ENCODE data around the gene PEX11G.

Gene PEX11G

GRCh38 chr19:7447648-7448047 is 41.2 kb downstream of the PEX11G start:
- H3K4me1 ChIP-seq (ENCODE audit: low read depth, poor library complexity, severe bottlenecking): no peaks in the 10 kb centered on the region
- no peaks in the 10 kb centered on the region for H3K36me3 ChIP-seq (ENCODE audit: insufficient read depth)
- H3K4me3 ChIP-seq (IDR thresholded peaks at IDR 0.05; ENCODE audit: insufficient read depth, low read depth, low read length): no peak overlapping the region
- no peak overlapping the region for H3K9ac ChIP-seq
- no peaks in the 10 kb centered on the region for H3K79me2 ChIP-seq (ENCODE audit: insufficient read depth, low read depth)
- H4K20me1 ChIP-seq (ENCODE audit: insufficient read depth): no peaks in the 10 kb centered on the region
- TF ChIP-seq, protein P1, sequence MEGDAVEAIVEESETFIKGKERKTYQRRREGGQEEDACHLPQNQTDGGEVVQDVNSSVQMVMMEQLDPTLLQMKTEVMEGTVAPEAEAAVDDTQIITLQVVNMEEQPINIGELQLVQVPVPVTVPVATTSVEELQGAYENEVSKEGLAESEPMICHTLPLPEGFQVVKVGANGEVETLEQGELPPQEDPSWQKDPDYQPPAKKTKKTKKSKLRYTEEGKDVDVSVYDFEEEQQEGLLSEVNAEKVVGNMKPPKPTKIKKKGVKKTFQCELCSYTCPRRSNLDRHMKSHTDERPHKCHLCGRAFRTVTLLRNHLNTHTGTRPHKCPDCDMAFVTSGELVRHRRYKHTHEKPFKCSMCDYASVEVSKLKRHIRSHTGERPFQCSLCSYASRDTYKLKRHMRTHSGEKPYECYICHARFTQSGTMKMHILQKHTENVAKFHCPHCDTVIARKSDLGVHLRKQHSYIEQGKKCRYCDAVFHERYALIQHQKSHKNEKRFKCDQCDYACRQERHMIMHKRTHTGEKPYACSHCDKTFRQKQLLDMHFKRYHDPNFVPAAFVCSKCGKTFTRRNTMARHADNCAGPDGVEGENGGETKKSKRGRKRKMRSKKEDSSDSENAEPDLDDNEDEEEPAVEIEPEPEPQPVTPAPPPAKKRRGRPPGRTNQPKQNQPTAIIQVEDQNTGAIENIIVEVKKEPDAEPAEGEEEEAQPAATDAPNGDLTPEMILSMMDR (conservative IDR thresholded peaks at IDR 0.05; ENCODE audit: low read depth, low read length): no peak
- H3K27me3 ChIP-seq (ENCODE audit: insufficient read depth, low read depth): no peaks in the 10 kb centered on the region
- H3K4me2 ChIP-seq: no peak overlapping the region
- H3K27ac ChIP-seq: no peak overlapping the region
- no peak overlapping the region for H2AFZ ChIP-seq (ENCODE audit: low read depth)

GRCh38 chr19:7445104-7445503 is 43.7 kb downstream of the PEX11G start:
- no peaks in the 10 kb centered on the region for H4K20me1 ChIP-seq (ENCODE audit: insufficient read depth)

GRCh38 chr19:7444042-7444441 is 44.8 kb downstream of the PEX11G start:
- H4K20me1 ChIP-seq (ENCODE audit: insufficient read depth): no peaks in the 10 kb centered on the region

More at GRCh38 chr19:7445104-7445503, 43.7 kb downstream of the PEX11G start:
- Histone ChIP-seq H3K4me2 (no peak overlapping the region), H3K4me1 (ENCODE audit: low read depth, poor library complexity, severe bottlenecking) (no peaks in the 10 kb centered on the region), H3K79me2 (ENCODE audit: insufficient read depth, low read depth) (no peaks in the 10 kb centered on the region), H3K27ac (no peak overlapping the region), H3K27me3 (ENCODE audit: insufficient read depth, low read depth) (no peaks in the 10 kb centered on the region), H3K36me3 (ENCODE audit: insufficient read depth) (no peaks in the 10 kb centered on the region), H3K4me3 (IDR thresholded peaks at IDR 0.05; ENCODE audit: insufficient read depth, low read depth, low read length) (no peak overlapping the region), H2AFZ (ENCODE audit: low read depth) (no peak overlapping the region), H3K9ac (no peak overlapping the region)
- TF ChIP-seq, protein P1 (conservative IDR thresholded peaks at IDR 0.05; ENCODE audit: low read depth, low read length): no peak

DNA sequence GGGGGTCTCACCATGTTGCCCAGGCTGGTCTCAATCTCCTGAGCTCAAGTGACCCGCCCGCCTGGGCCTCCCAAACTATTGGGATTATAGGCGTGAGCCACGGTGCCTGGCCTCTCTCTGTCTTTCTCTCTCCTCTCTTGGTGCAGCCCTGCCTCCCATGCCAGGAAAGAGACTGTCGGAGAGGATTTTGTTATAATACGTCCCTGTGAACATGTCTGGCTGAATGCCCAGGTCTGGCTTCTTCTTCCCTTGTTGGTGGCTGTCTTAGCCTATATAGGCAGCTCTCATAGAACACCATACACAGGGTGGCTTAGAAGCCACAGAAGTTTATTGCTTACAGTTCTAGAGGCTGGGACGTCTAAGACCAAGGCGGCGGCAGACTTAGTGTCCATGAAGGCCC is 46.4 kb downstream of the PEX11G start:
- no peak overlapping the region for H3K4me3 ChIP-seq (IDR thresholded peaks at IDR 0.05; ENCODE audit: insufficient read depth, low read depth, low read length)
- H4K20me1 ChIP-seq (ENCODE audit: insufficient read depth): no peaks in the 10 kb centered on the region
- no peak overlapping the region for H3K27ac ChIP-seq
- TF ChIP-seq, protein P1 (conservative IDR thresholded peaks at IDR 0.05; ENCODE audit: low read depth, low read length): no peak
- no peak overlapping the region for H3K4me2 ChIP-seq
- H3K27me3 ChIP-seq (ENCODE audit: insufficient read depth, low read depth): no peaks in the 10 kb centered on the region
- H3K36me3 ChIP-seq (ENCODE audit: insufficient read depth): no peaks in the 10 kb centered on the region
- H3K79me2 ChIP-seq (ENCODE audit: insufficient read depth, low read depth): no peaks in the 10 kb centered on the region
- H2AFZ ChIP-seq (ENCODE audit: low read depth): no peak overlapping the region
- no peaks in the 10 kb centered on the region for H3K4me1 ChIP-seq (ENCODE audit: low read depth, poor library complexity, severe bottlenecking)
- H3K9ac ChIP-seq: no peak overlapping the region

More at GRCh38 chr19:7444042-7444441, 44.8 kb downstream of the PEX11G start:
- Histone ChIP-seq H3K36me3 (ENCODE audit: insufficient read depth) (no peaks in the 10 kb centered on the region), H3K27me3 (ENCODE audit: insufficient read depth, low read depth) (no peaks in the 10 kb centered on the region), H3K4me2 (no peak overlapping the region), H3K9ac (no peak overlapping the region), H3K4me1 (ENCODE audit: low read depth, poor library complexity, severe bottlenecking) (no peaks in the 10 kb centered on the region), H3K79me2 (ENCODE audit: insufficient read depth, low read depth) (no peaks in the 10 kb centered on the region), H2AFZ (ENCODE audit: low read depth) (no peak overlapping the region), H3K4me3 (IDR thresholded peaks at IDR 0.05; ENCODE audit: insufficient read depth, low read depth, low read length) (no peak overlapping the region), H3K27ac (no peak overlapping the region)
- TF ChIP-seq, protein P1 (conservative IDR thresholded peaks at IDR 0.05; ENCODE audit: low read depth, low read length): no peak

Data from KMS-11 (cell line).